Activated naive CD8-positive, alpha-beta T cell treated with anti-CD3 and anti-CD28 coated beads for 36 hours (primary cell): ENCODE measurements around the gene PRTN3. TPM values are rescaled to one million over a fixed set of nuclear protein-coding genes. Genes with fewer than 3 reads are reported as not detected.
A peak's percentile ranks its signal among the peaks of the same experiment; 100 is the strongest.
"Not testable (repeated sequence)": the region's sequence is repeated elsewhere in the genome, so short reads cannot be mapped to it uniquely, and the experiment has no call there.

Experiments used
- DNase-seq: peaks from one replicate; pipeline ENCODE4 v3.0.0; 2021
- H3K27ac Mint-ChIP-seq: one replicate; pipeline ENCODE4 v1.8.0; 2022; ENCODE audit warnings: mild to moderate bottlenecking, moderate library complexity, mixed read lengths
- H3K27me3 Mint-ChIP-seq: one replicate; pipeline ENCODE4 v1.8.0; 2022; ENCODE audit warnings: mild to moderate bottlenecking, mixed read lengths
- H3K36me3 Mint-ChIP-seq: one replicate; pipeline ENCODE4 v1.8.0; 2021; ENCODE audit warnings: mild to moderate bottlenecking, mixed read lengths
- H3K4me1 Mint-ChIP-seq: one replicate; pipeline ENCODE4 v1.8.0; 2021; ENCODE audit warnings: mixed read lengths
- H3K4me3 Mint-ChIP-seq: one replicate; pipeline ENCODE4 v1.8.0; 2022; ENCODE audit warnings: mild to moderate bottlenecking, moderate library complexity, mixed read lengths
- H3K9me3 Mint-ChIP-seq: one replicate; pipeline ENCODE4 v1.8.0; 2022; ENCODE audit warnings: mixed read lengths
- total RNA-seq, 2 experiments: library from RNA; stranded (reverse); gene quantifications; one replicate each; pipeline ENCODE4 v1.2.3, GENCODE V29; 2021

The PRTN3 gene
- total RNA-seq, 2 experiments from 2014 or later = not detected

- H3K4me3 Mint-ChIP-seq = peak overlapping the region; percentile 29
- no peaks in the 10 kb centered on the region for H3K9me3 Mint-ChIP-seq
- H3K27ac Mint-ChIP-seq = no peak overlapping the region
- peaks cover 9% of the 10 kb centered on the region for H3K4me1 Mint-ChIP-seq
- no peaks in the 10 kb centered on the region for H3K27me3 Mint-ChIP-seq
- DNase-seq = no peak
- H3K36me3 Mint-ChIP-seq = peaks cover 3% of the 10 kb centered on the region
Observed at GRCh38 chr19:871446-872265, 30.9 kb downstream of the PRTN3 start.

- peaks cover 3% of the 10 kb centered on the region for H3K36me3 Mint-ChIP-seq
- H3K4me1 Mint-ChIP-seq = peaks cover 9% of the 10 kb centered on the region
- DNase-seq = peak; percentile 86
- H3K9me3 Mint-ChIP-seq = no peaks in the 10 kb centered on the region
- no peaks in the 10 kb centered on the region for H3K27me3 Mint-ChIP-seq
- H3K27ac Mint-ChIP-seq = peak overlapping the region; percentile 48
- peak overlapping the region; percentile 45 for H3K4me3 Mint-ChIP-seq
Observed at GRCh38 chr19:872266-872951, 31.6 kb downstream of the PRTN3 start.

GRCh38 chr19:873084-873483 is 32.3 kb downstream of the PRTN3 start:
- H3K27me3 Mint-ChIP-seq = no peaks in the 10 kb centered on the region
- H3K27ac Mint-ChIP-seq = no peak overlapping the region

GRCh38 chr19:873561-874041 is 32.8 kb downstream of the PRTN3 start:
- DNase-seq = no peak
- peaks cover 3% of the 10 kb centered on the region for H3K36me3 Mint-ChIP-seq
- no peak overlapping the region for H3K27ac Mint-ChIP-seq
- H3K4me3 Mint-ChIP-seq = no peak overlapping the region
- peaks cover 9% of the 10 kb centered on the region for H3K4me1 Mint-ChIP-seq
- H3K27me3 Mint-ChIP-seq = no peaks in the 10 kb centered on the region
- H3K9me3 Mint-ChIP-seq = no peaks in the 10 kb centered on the region

More at GRCh38 chr19:873084-873483, 32.3 kb downstream of the PRTN3 start:
- peaks cover 3% of the 10 kb centered on the region for H3K36me3 Mint-ChIP-seq
- H3K4me1 Mint-ChIP-seq = peaks cover 9% of the 10 kb centered on the region
- DNase-seq = peak; percentile 60
- H3K9me3 Mint-ChIP-seq = no peaks in the 10 kb centered on the region
- H3K4me3 Mint-ChIP-seq = no peak overlapping the region

DNA sequence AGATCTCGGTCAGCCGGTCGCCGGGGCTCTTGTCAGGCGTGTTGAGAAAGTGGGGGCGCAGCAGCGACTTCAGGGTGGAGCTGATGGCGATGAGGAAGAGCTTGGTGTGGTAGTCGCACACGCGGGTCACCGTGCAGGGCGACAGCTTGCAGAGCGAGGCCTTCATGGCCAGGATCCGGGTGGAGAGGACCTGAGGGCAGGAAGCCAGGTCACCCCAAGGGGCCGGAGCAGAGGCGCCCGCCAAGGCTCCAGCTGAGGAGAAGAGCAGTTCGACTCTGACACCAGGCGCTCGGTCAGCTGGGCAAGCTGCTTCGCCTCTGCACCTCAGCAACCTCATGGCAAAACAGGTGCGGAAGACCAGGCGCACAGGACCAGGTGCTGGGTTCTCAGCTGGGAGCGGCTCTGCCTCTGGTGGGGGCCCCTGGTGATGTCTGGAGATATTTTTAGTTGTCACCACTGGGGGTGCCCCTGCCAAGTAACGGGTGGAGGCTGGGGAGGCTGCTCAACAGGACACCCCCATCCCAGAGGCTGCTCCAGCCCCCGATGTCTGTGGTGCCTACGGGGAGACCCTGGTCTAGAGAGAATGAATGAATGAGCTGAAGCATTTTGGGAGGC is 34.6 kb downstream of the PRTN3 start:
- peaks cover 9% of the 10 kb centered on the region for H3K4me1 Mint-ChIP-seq
- H3K27ac Mint-ChIP-seq = no peak overlapping the region
- H3K9me3 Mint-ChIP-seq = no peaks in the 10 kb centered on the region
- peaks cover under 1% of the 10 kb centered on the region for H3K36me3 Mint-ChIP-seq
- no peaks in the 10 kb centered on the region for H3K27me3 Mint-ChIP-seq
- no peak for DNase-seq
- no peak overlapping the region for H3K4me3 Mint-ChIP-seq

DNA sequence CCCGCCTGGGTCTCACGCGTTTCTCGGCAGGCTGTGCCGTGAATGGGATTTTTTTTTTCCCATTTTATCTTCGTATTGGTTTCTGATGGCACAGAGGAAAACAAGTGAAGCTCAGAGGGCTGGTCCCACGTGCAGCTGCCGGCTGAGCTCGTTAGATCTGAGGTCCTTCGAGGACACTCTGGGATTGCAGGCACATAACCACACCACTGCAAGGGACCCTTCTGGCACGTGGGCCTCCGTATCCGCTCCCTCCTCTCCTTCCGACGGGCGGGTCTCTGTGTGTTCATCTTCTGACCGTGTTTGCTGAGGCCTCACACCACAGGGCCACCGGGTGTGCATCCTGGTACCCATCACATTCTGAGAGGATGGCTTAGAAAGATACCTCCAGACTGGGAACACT is 35.3 kb downstream of the PRTN3 start:
- no peak overlapping the region for H3K27ac Mint-ChIP-seq
- no peak overlapping the region for H3K4me3 Mint-ChIP-seq

GRCh38 chr19:876780-877314 is 36.0 kb downstream of the PRTN3 start:
- peaks cover 8% of the 10 kb centered on the region for H3K4me1 Mint-ChIP-seq

More for the DNA sequence above, 35.3 kb downstream of the PRTN3 start:
- DNase-seq = no peak
- no peaks in the 10 kb centered on the region for H3K27me3 Mint-ChIP-seq
- no peaks in the 10 kb centered on the region for H3K36me3 Mint-ChIP-seq
- no peaks in the 10 kb centered on the region for H3K9me3 Mint-ChIP-seq
- H3K4me1 Mint-ChIP-seq = peaks cover 9% of the 10 kb centered on the region

GRCh38 chr19:877992-878660 is 37.3 kb downstream of the PRTN3 start:
- not testable (repeated sequence) for H3K27ac Mint-ChIP-seq, H3K4me3 Mint-ChIP-seq, H3K27me3 Mint-ChIP-seq, H3K9me3 Mint-ChIP-seq, H3K4me1 Mint-ChIP-seq, H3K36me3 Mint-ChIP-seq, DNase-seq

More at GRCh38 chr19:876780-877314, 36.0 kb downstream of the PRTN3 start:
- Mint-ChIP-seq H3K27me3 (no peaks in the 10 kb centered on the region), H3K4me3 (no peak overlapping the region), H3K36me3 (no peaks in the 10 kb centered on the region), H3K9me3 (no peaks in the 10 kb centered on the region), H3K27ac (no peak overlapping the region)
- no peak for DNase-seq

DNA sequence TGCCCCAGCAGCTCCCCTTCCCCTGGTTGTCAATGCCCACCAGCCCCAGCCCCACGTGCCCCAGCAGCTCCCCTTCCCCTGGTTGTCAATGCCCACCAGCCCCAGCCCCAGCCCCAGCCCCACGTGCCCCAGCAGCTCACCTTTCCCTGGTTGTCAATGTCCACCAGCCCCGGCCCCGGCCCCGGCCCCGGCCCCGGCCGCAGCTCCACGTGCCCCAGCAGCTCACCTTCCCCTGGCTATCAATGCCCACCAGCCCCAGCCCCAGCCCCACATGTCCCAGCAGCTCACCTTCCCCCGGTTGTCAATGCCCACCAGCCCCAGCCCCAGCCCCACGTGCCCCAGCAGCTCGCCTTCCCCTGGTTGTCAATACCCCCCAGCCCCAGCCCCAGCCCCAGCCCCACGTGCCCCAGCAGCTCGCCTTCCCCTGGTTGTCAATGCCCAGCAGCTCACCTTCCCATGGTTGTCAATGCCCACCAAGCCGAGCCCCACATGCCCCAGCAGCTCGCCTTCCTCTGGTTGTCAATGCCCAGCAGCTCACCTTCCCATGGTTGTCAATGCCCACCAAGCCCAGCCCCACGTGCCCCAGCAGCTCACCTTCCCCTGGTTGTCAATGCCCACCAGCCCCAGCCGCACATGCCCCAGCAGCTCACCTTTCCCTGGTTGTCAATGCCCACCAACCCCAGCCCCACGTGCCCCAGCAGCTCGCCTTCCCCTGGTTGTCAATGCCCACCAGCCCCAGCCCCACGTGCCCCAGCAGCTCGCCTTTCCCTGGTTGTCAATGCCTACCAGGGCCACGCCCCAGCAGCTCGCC is 38.2 kb downstream of the PRTN3 start:
- not testable (repeated sequence) for H3K4me1 Mint-ChIP-seq, H3K27me3 Mint-ChIP-seq, DNase-seq, H3K36me3 Mint-ChIP-seq, H3K4me3 Mint-ChIP-seq, H3K9me3 Mint-ChIP-seq, H3K27ac Mint-ChIP-seq

DNA sequence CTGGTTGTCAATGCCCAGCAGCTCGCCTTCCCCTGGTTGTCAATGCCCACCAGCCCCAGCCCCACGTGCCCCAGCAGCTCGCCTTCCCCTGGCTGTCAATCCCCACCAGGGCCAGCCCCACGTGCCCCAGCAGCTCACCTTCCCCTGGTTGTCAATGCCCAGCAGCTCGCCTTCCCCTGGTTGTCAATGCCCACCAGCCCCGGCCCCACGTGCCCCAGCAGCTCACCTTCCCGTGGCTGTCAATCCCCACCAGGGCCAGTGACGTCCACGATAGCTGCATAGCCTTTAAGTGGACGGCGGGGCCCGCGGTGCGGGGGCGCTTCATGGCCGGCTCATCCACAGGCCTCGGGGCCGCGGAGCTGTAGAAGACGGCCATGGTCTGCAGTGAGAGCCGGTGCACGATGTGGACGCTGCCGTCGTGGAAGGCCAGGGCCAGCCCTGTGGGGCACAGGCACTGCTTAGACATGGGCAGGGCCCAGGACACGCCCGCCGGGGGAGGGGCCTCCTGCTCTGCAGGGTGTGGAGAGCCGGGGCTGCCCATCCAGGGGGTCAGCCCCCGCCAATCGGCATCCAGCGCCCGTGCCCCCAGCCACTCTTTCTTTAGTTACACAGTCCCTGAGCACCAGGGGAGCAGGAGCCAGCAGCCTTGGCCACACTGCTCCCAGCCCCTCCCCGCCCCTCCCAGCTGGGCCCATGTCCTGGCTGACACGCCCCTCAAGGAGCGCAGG is 39.1 kb downstream of the PRTN3 start:
- H3K4me1 Mint-ChIP-seq = no peaks in the 10 kb centered on the region
- H3K4me3 Mint-ChIP-seq = no peak overlapping the region
- DNase-seq = no peak
- H3K27me3 Mint-ChIP-seq = no peaks in the 10 kb centered on the region
- H3K9me3 Mint-ChIP-seq = no peaks in the 10 kb centered on the region
- H3K36me3 Mint-ChIP-seq = no peaks in the 10 kb centered on the region
- H3K27ac Mint-ChIP-seq = no peak overlapping the region

DNA sequence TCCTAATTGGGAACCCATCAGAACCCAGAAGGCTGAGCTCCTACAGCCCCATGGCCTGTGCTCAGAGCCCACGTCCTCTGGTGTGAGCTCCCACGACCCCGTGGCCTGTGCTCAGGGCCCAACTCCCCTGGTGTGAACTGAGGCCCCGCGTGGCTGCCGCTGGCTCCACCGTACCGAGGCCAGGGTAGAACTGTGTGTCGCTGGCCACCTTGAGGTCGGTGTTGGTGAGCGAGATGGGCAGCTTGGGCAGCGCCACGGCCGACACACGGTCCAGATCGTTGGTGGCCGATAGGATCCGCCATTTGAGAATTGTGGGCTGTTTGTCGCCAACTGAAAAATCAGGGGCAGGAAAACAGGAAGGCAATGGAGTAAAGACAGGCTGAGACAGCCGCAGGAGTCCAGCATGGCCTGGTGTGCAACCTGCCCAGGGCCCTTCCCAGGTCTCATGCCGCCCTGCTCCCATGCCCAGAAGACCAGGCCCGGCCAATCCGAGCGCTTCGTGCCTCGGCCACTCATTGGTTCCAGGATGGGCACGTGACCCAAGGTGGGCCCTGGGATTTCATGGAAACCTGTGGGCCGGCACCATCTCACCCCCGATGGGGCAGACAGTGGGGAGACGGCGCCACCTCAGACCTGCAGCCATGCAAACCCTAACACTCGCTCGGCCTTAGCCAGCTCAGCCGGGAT is 40.7 kb downstream of the PRTN3 start:
- no peak for DNase-seq
- no peaks in the 10 kb centered on the region for H3K27me3 Mint-ChIP-seq
- no peaks in the 10 kb centered on the region for H3K36me3 Mint-ChIP-seq
- no peak overlapping the region for H3K27ac Mint-ChIP-seq
- no peaks in the 10 kb centered on the region for H3K4me1 Mint-ChIP-seq
- no peaks in the 10 kb centered on the region for H3K9me3 Mint-ChIP-seq
- H3K4me3 Mint-ChIP-seq = no peak overlapping the region

- Mint-ChIP-seq H3K36me3 (no peaks in the 10 kb centered on the region), H3K27ac (no peak overlapping the region), H3K4me3 (no peak overlapping the region), H3K4me1 (no peaks in the 10 kb centered on the region), H3K27me3 (no peaks in the 10 kb centered on the region), H3K9me3 (no peaks in the 10 kb centered on the region)
- DNase-seq = no peak
Observed at GRCh38 chr19:882871-883497, 42.2 kb downstream of the PRTN3 start.
